ENCODE results near the gene SGMS1.
A peak's percentile ranks its signal among the peaks of the same experiment; 100 is the strongest.
"Not testable (repeated sequence)": the region's sequence is repeated elsewhere in the genome, so short reads cannot be mapped to it uniquely, and the experiment has no call there.

The SGMS1 gene

DNA sequence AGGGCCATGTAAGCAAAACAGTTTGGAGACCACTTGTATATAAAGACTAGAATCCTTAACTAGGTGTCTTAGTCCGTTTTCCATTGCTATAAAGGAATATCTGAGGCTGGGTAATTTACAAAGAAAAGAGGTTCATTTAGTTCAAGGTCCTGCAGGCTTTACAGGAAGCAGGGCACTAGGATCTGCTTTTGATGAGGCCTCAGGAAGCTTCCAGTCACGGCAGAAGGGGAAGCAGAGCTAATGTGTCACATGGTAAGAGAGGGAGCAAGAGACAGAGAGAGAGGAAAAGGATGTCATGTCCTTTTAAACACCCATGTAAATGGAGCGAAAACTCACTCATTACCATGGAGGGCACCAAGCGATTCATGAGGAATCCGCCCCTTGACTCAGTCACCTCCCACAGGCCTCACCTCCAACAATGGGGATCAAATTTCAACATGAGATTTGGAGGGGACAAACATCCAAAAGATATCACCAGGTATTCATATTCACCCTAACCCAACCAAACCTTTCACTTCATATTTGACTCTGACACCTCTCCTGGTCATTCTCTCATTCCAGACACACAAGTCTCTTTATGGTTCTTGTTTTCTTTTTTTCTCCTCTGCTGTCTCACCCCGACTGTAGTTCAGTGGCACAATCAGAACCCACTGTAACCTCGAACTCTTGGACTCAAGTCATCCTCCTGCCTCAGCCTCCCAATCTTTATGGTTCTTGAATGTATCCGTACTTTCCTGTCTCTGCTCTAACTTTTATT lies 342.4 kb downstream of the SGMS1 start:
- no peak for DNase-seq

GRCh38 chr10:50280049-50280841 lies 343.5 kb downstream of the SGMS1 start:
- DNase-seq: no peak

DNA sequence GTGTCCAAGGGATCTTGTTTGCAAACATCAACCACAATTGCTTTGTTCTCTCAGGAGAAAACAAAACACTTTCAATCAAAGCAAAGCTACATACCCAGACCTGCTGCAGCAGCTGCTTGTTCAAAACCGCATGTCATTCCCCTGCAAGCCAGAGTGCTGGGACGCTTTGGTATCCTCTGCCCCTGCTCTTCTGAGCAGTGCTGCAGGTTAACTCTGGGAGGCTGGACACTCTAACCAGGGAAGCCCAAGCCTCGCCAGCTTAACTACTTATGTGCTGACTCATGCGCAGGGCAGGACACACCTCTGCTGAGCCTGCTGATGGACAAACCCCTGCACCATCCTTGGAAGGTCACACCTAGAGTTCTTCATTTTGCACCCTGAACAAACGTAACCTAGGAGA lies 344.3 kb downstream of the SGMS1 start:
- no peak for DNase-seq

- DNase-seq: peak; percentile 58
Observed at GRCh38 chr10:50275650-50276235, 348.0 kb downstream of the SGMS1 start.

GRCh38 chr10:50272531-50272930 lies 351.2 kb downstream of the SGMS1 start:
- DNase-seq: no peak

- no peak for DNase-seq
Observed at GRCh38 chr10:50271564-50272250, 352.0 kb downstream of the SGMS1 start.

DNA sequence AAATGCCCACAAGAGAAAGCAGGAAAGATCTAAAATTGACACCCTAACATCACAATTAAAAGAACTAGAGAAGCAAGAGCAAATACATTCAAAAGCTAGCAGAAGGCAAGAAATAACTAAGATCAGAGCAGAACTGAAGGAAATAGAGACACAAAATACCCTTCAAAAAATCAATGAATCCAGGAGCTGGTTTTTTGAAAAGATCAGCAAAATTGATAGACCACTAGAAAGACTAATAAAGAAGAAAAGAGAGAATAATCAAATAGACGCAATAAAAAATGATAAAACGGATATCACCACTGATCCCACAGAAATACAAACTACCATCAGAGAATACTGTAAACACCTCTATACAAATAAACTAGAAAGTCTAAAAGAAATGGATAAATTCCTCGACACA lies 355.9 kb downstream of the SGMS1 start:
- not testable (repeated sequence) for DNase-seq

DNA sequence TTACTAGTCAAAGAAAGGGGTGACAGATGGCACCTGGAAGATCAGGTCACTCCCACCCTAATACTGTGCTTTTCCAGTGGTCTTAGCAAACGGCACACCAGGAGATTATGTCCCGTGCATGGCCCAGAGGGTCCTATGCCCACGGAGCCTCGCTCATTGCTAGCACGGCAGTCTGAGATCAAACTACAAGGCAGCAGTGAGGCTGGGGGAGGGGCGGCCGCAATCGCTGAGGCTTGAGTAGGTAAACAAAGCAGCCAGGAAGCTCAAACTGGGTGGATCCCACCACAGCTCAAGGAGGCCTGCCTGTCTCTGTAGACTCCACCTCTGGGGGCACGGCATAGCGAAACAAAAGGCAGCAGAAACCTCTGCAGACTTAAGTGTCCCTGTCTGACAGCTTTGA lies 361.1 kb downstream of the SGMS1 start:
- not testable (repeated sequence) for DNase-seq

DNA sequence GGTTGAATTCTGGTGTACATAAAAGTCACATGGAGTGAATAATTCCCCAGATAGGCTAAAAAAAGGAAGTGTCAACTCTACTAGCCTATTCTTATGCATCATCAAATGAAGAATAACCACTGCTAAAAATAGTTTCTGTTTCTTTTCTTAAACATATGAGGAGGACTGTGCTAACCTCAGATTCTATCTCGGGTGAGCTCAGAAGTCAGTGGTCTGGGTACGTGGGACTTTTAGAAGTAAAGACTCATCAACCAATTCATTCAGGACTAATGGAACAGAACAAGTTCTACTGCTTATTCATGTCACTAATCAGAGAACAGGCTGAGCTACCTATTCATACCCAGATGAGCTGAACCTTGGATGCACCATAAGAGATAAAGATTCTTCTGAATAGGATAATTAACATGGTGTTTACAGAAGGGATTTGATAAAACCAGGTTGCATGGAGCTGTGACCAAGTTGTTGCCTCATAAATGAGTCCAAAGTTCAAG lies 362.9 kb downstream of the SGMS1 start:
- DNase-seq: no peak
